NK-92 treated with Interleukin-12 subunit alpha and Interleukin-12 subunit beta, amount 100 ng/mL, for 24 hours (cell line): ENCODE results near the gene DBP.
A peak's percentile ranks its signal among the peaks of the same experiment; 100 is the strongest.

Experiments used
- DNase-seq: peaks from one replicate; lab custom pipeline; 2025; lab: John Stamatoyannopoulos, UW

The DBP gene

GRCh38 chr19:48627201-48627864 lies 9.8 kb downstream of the DBP start:
- peak; percentile 71 for DNase-seq

- no peak for DNase-seq
Observed at GRCh38 chr19:48625891-48626327, 11.3 kb downstream of the DBP start.

DNA sequence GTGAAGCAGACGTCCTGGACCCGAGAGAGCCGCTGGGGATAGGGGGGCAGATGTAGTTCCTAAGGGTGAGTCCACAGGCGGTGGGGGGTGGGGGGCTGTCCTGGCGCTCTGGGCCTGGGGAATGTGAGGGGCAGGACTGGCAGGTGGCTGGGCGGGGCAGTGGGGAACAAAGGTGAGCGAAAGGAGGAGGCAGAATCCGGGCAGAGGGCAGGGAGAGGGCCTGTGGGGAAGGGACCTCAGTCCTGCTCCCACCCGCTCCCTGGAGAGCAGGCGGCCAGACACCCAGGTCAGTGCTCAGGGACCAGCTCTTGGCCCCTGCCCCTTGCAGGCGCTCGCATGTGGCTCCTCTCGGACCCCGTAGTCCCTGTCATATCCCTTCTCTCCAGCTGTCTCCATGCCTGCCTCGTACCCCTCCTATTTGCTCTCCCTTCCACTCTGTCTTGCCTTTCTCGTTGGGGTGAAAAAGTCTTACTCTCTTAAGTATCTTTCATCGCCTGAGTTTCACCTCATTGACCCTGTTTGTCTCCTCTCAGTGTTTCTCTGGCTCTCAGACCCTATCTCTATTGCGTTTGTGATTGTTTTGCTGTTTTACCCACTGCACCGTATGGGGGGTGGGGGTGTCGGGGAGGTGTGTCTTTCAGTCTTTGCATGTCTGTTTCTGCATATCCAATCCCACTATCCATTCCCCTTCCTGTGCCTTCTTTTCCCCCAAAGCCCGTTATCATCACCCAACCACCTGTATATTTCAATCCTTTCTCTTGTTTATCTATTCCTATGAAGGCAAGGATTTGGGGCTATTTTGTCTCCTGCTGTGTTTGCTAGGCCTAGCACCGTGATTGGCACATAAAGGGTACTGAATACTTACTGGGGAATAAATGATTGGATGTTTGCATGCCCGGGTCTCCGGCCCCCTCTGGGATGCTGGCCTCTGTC lies 12.1 kb downstream of the DBP start:
- no peak for DNase-seq

DNA sequence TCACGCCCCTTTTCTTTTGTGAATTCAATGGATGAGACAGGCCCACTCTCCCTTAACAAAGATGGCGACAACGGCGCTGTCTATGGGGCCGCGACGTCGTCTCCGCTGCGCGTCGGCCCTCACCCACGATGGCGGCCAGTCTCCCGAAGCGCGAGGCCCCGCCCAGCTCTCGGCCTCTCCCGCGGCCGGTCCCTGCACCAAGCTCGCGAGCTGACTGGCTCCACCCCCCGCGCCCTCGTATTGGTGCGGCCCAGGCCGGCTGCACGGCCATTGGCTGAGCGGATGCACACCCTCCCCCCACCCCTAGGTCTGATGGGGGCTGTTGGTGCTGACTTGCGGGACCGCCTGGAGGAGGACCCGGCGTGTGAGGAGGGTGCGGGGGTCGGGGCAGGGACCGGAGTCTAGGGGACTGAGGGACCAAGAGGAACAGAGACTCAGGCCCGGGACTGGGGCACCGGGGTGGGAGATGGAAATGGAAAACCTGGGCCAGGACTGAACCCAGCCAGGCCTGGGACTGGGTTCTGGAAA lies 13.0 kb downstream of the DBP start:
- peak; percentile 93 for DNase-seq

DNA sequence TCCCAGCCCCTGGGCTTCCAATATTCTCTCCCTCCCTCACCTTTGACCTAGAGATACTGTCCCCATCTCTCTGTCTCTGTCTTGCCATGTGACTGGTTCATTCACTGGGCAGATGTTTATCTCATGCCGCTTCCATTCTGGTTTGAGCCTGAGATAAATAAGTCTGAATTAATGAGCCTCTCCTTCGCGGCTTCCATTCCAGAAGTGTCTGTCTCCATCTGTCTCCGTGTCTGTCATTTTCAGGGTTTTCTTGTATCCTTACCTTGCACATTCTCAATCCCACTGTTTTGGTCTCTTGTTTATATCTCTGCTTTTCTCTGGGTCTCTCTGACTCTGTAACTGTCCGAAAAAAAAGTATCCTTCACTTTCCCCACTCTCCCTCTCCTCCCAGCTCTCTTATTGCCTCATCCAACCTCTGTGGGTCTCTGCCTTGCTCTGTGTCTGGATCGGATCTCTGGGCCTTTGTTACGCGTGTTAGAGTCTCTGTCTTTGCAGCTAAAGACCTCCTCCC lies 13.6 kb downstream of the DBP start:
- no peak for DNase-seq

DNA sequence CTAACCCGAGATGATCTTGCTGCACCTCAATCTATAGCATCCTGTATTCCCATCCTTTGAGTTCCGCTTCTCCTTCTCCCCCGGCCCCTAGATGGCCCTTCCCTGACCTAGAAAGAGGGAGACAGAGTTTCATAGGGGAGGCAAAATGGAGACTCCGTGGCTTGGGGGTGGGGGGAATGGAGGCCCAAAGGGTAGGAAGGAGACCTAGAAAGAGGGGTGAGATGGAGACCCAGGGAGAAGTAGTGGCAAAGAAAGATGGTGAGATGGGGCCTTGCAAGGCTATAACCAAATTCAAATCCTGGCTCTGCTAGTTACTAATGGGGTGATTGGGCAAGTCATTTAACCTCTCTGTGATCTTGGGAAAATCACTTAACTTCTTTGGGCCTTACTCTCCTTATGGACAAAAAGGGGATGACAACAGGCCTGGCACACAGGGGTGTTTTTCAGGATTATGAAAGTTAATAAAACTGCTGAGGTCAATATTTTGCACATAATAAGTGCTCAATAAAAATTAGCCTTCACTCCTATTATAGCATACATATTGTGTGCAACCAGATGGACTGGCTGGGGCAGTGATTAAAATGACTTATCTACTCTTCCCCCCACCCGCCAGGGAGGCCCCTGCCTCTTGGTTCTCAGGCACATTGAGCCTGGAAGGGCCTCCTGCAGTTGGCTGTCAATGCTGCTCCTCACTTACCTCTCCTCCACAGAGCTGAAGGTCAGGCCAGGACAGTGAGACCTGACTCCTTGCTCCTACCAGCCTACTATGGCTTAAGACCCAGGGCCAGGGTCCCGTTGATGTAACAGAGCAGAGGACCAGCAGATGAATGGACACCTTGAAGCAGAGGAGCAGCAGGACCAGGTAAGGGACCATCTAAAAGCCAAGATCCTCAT lies 17.2 kb downstream of the DBP start:
- DNase-seq: no peak

GRCh38 chr19:48618916-48619691 lies 18.1 kb downstream of the DBP start, which contains the start of the genes RPL18 and SPHK2:
RPL18 (minus strand) TSS chr19:48619178; CDS start chr19:48619143, 35 bp downstream.
SPHK2 (plus strand) TSS chr19:48619506; CDS start chr19:48620515, 1,009 bp downstream.
- DNase-seq: peak; percentile 96

- no peak for DNase-seq
Observed at GRCh38 chr19:48618278-48618915, 18.8 kb downstream of the DBP start.

- DNase-seq: no peak
Observed at GRCh38 chr19:48617146-48617937, 19.8 kb downstream of the DBP start.

DNA sequence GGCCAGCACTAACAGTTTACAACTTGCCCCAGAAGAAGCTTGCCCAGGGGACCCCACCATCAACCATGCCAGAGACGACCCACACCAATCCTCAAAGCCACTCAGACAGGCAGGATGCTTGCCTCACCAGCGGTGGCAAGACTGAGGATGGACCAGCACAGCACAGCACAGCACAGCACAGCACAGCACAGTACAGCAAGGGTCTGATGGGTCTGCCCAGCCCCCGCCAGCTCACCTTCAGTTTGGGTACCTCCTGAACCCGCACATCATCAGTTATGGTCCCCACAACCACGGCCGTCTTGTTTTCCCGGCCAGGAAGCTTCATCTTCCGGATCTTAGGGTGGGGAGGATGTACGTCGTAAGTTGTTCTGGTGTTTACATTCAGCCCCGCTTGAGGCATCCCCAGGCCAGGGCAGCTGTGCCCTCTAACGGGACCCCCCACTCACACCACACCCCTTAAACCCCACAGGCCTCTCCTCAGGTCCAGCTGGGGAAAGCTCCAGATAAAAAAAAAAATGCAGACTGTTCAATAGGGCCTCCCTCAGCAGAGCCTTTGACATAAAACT lies 20.6 kb downstream of the DBP start:
- DNase-seq: no peak

DNA sequence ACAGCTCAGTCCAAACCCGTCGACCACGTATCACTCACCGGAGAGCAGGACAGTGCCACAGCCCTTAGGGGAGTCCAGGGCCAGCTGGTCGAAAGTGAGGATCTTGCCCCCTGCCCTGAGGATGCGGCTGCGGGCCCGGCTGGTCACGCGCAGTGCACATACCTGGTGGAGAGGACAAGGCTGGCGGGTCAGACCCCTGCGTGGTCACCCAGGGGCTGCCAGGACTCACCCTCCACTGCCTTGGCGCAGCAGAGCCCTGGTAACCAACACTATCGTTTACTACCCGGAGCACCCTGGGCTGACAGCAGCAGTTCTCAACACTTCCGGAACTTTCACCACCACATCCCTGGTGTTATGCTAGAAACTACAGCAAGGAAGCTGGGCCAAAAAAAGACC lies 21.1 kb downstream of the DBP start:
- no peak for DNase-seq

GRCh38 chr19:48615231-48616040 lies 21.7 kb downstream of the DBP start:
- no peak for DNase-seq

GRCh38 chr19:48614436-48615230 lies 22.5 kb downstream of the DBP start, which contains the start of gene FAM83E:
FAM83E (minus strand) TSS chr19:48615076; CDS start chr19:48613372, 1,704 bp downstream.
- DNase-seq: no peak

- no peak for DNase-seq
Observed at GRCh38 chr19:48613852-48614435, 23.2 kb downstream of the DBP start.

GRCh38 chr19:48613024-48613851 lies 23.9 kb downstream of the DBP start:
- no peak for DNase-seq

GRCh38 chr19:48611872-48612271 lies 25.3 kb downstream of the DBP start:
- DNase-seq: no peak
